Liver (tissue), 9 donors: ENCODE measurements around the gene ICOSLG. TPM values are rescaled to one million over a fixed set of nuclear protein-coding genes. Genes with fewer than 3 reads are reported as not detected.
"Not testable (repeated sequence)": the region's sequence is repeated elsewhere in the genome, so short reads cannot be mapped to it uniquely, and the experiment has no call there.

ENCODE experiments used
- DNase-seq: peaks from one replicate; pipeline ENCODE4 v3.0.0-alpha.2; 2017; ENCODE audit warnings: low spot score
- H3K27ac ChIP-seq, 2 donors: one replicate each; pipeline ENCODE4 v1.7.0; 2013; ENCODE audit warnings: inconsistent platforms in 2 of 2, low read length in 2 of 2, control low read depth in 1 of 2, low read depth in 1 of 2, mild to moderate bottlenecking in 1 of 2
- H3K27me3 ChIP-seq, 4 donors: one replicate each; pipeline versions ENCODE4 v1.6.1 to v1.7.0; 2013; ENCODE audit warnings: low read length in 3 of 4, inconsistent platforms in 1 of 4, mild to moderate bottlenecking in 1 of 4, moderate library complexity in 1 of 4; ENCODE audit not compliant: control insufficient read depth in 4 of 4, insufficient read depth in 4 of 4
- H3K36me3 ChIP-seq, 4 donors: one replicate each; pipeline versions ENCODE4 v1.6.1 to v1.7.0; 2013; ENCODE audit warnings: low read length in 3 of 4, mild to moderate bottlenecking in 3 of 4, low read depth in 1 of 4, moderate library complexity in 1 of 4; ENCODE audit not compliant: control insufficient read depth in 4 of 4, insufficient read depth in 3 of 4
- H3K4me1 ChIP-seq, 4 donors: one replicate each; pipeline versions ENCODE4 v1.6.1 to v1.7.0; 2013; ENCODE audit warnings: low read length in 3 of 4, mild to moderate bottlenecking in 3 of 4, moderate library complexity in 1 of 4; ENCODE audit not compliant: control insufficient read depth in 4 of 4, insufficient read depth in 4 of 4
- H3K4me3 ChIP-seq, 3 donors: one replicate each; pipeline versions ENCODE4 v1.6.1 to v1.7.0; 2013; ENCODE audit warnings: low read length in 3 of 3, control low read depth in 1 of 3, low read depth in 1 of 3, mild to moderate bottlenecking in 1 of 3
- H3K9ac ChIP-seq, 2 donors: one replicate each; pipeline ENCODE4 v1.7.0; 2013; ENCODE audit warnings: low read length in 2 of 2, mild to moderate bottlenecking in 2 of 2, moderate library complexity in 2 of 2, control low read depth in 1 of 2, low read depth in 1 of 2
- H3K9me3 ChIP-seq, 4 donors: one replicate each; pipeline versions ENCODE4 v1.6.1 to v1.7.0; 2013; ENCODE audit warnings: low read length in 3 of 4; ENCODE audit not compliant: control insufficient read depth in 4 of 4
- WGBS: extraction: QIAGEN DNeasy Blood & Tissue Kit; methylation state at CpG from one replicate; pipeline ENCODE4 v1.1.7; 2013; 5-methylcytosine and 5-hydroxymethylcytosine counted together
- polyA plus RNA-seq, 2 donors: library from polyadenylated mRNA; stranded (reverse) in 1 of 2; unstranded in 1 of 2; fragments of 200-250 nt in 1 of 2; fragments of >200 nt in 1 of 2; fragmentation: Nextera tagmentation in 1 of 2; extraction: Ambion mirVana in 1 of 2; gene quantifications; one replicate each; pipeline versions ENCODE4 v1.2.1 to v1.2.3, GENCODE V29; 2013 to 2015
- total RNA-seq, 2 donors: library from RNA; depleted of rRNA; stranded (reverse); fragments of >200 nt; gene quantifications; one replicate each; pipeline ENCODE4 v1.2.3, GENCODE V29; 2014
- donor health status: healthy.
- donor health status: healthy.
- donor health status: healthy.
- donor health status: healthy.
- donor health status: healthy.

ICOSLG gene
- total and polyA plus RNA-seq, 4 donors = 0.69 to 1.6 (median 1.1) TPM

DNA sequence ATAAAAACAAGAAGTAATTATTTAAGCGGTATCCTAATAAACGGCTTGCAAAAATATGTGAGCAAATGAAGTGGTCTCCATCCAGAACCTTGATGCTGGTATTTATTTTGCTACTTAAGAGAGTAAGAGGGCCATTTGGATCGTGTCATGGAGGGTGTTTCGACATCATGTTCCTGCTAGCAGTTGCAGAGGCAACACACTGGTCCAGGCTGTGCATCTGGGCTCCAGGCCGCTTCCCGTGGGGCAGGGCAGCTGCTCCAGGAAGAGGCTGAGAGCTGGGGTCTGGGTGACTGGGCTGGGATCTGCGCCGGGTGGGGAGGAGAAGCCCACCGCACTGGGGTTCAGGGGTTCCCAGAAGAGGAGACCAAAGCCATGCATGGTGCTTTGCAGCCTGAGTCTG, 46.3 kb downstream of the ICOSLG start:
- not testable (repeated sequence) for H3K27me3 ChIP-seq, H3K9ac ChIP-seq, DNase-seq, H3K9me3 ChIP-seq, H3K27ac ChIP-seq, H3K4me3 ChIP-seq, H3K4me1 ChIP-seq, H3K36me3 ChIP-seq
- no CpG with 5 or more reads among the region's 9 CpGs for WGBS

- DNase-seq, H3K27me3 ChIP-seq, H3K4me3 ChIP-seq, H3K36me3 ChIP-seq, H3K9ac ChIP-seq, H3K9me3 ChIP-seq, H3K27ac ChIP-seq, H3K4me1 ChIP-seq: not testable (repeated sequence)
- 92% methylated on average over 1 of the region's 5 CpGs for WGBS
Measured at GRCh38 chr21:44193108-44193507, 47.6 kb downstream of the ICOSLG start.

- DNase-seq = not testable (repeated sequence)
- 94% methylated on average over 12 of the region's 12 CpGs for WGBS
Measured at GRCh38 chr21:44190349-44191271, 50.1 kb downstream of the ICOSLG start.

GRCh38 chr21:44184862-44185261, 55.9 kb downstream of the ICOSLG start:
- WGBS = no CpG with 5 or more reads among the region's 7 CpGs
- H3K27ac ChIP-seq, H3K9me3 ChIP-seq, H3K36me3 ChIP-seq, H3K27me3 ChIP-seq, H3K4me3 ChIP-seq, H3K4me1 ChIP-seq, DNase-seq, H3K9ac ChIP-seq: not testable (repeated sequence)

More at GRCh38 chr21:44190349-44191271, 50.1 kb downstream of the ICOSLG start:
- H3K27me3 ChIP-seq, H3K9ac ChIP-seq, H3K9me3 ChIP-seq, H3K27ac ChIP-seq, H3K4me1 ChIP-seq, H3K4me3 ChIP-seq, H3K36me3 ChIP-seq: not testable (repeated sequence)

- DNase-seq, H3K36me3 ChIP-seq, H3K9me3 ChIP-seq, H3K4me3 ChIP-seq, H3K9ac ChIP-seq, H3K27me3 ChIP-seq, H3K27ac ChIP-seq, H3K4me1 ChIP-seq: not testable (repeated sequence)
- no CpG with 5 or more reads among the region's 8 CpGs for WGBS
Measured at GRCh38 chr21:44182202-44182601, 58.5 kb downstream of the ICOSLG start.

- H3K4me3 ChIP-seq, DNase-seq, H3K9me3 ChIP-seq, H3K27ac ChIP-seq, H3K9ac ChIP-seq, H3K4me1 ChIP-seq, H3K27me3 ChIP-seq, H3K36me3 ChIP-seq: not testable (repeated sequence)
- no CpG with 5 or more reads among the region's 4 CpGs for WGBS
Measured at GRCh38 chr21:44181506-44181905, 59.2 kb downstream of the ICOSLG start.

DNA sequence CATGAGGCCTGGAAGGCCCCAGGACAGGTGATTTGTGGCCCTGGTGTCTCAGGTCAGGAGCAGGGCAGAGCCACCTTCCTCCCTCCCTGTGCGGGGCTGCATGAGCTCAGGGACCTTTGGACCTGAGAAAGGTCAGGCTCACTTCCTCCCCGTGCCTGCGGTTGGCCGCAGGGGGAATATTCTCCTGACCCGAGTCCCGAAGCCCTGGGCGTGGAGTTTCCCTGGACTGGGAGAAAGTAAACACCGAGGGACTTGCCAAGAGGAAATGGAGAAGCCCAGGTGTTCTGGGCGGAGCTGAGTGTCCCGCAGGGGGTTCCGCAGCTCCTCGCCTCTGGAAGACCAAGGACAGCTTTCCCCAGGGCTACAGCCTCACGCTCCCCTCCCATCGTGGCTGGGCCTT, 64.6 kb downstream of the ICOSLG start:
- WGBS = 11% methylated on average over 6 of the region's 14 CpGs
- H3K4me1 ChIP-seq = not testable (repeated sequence)

DNA sequence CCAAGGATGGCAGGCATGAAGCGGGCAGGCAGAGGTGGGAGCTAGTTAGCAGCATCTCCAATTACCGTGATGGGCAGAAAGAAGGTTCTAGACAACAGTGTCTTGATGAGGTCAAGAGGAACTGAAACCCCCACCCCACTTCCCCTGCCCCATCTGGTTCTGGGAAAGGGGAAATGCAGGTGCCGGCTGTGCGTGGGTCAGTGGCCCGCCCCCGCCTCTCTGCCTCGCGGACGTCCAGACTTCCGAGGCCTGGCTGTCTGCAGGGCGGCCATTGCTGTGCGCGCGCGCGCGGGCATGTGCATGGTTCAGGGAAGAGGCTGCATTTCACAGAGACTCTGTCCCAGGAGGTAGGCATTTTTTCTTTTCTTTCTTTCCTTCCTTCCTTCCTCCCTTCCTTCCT, 65.6 kb downstream of the ICOSLG start:
- H3K27ac ChIP-seq, H3K4me1 ChIP-seq, DNase-seq, H3K27me3 ChIP-seq, H3K4me3 ChIP-seq, H3K36me3 ChIP-seq, H3K9ac ChIP-seq, H3K9me3 ChIP-seq: not testable (repeated sequence)
- no CpG with 5 or more reads among the region's 17 CpGs for WGBS

More for the DNA sequence above, 64.6 kb downstream of the ICOSLG start:
- not testable (repeated sequence) for H3K9ac ChIP-seq, H3K27me3 ChIP-seq, DNase-seq, H3K27ac ChIP-seq, H3K4me3 ChIP-seq, H3K9me3 ChIP-seq, H3K36me3 ChIP-seq
